ENCODE data around the gene RERE.

DNA sequence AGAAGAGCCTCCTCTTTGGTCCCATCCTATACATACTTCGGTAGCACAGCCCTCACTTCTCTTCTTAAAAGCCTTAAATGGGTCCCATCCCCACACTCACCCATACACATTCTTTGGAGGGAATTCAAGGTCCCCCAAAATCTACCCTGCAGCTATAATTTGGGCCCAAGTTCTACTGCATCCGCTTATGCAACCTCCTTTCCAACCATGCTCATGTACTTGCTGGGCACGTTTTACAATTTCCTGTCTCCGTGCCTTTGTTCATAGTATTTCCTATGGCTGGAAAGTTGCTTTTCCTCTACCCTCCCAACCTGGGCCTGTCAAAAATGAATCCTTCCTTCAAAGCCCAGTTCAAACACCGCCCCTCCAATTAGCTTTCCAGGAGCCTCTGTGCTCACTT, 399.8 kb downstream of the RERE start:
- TF ChIP-seq, protein P1, sequence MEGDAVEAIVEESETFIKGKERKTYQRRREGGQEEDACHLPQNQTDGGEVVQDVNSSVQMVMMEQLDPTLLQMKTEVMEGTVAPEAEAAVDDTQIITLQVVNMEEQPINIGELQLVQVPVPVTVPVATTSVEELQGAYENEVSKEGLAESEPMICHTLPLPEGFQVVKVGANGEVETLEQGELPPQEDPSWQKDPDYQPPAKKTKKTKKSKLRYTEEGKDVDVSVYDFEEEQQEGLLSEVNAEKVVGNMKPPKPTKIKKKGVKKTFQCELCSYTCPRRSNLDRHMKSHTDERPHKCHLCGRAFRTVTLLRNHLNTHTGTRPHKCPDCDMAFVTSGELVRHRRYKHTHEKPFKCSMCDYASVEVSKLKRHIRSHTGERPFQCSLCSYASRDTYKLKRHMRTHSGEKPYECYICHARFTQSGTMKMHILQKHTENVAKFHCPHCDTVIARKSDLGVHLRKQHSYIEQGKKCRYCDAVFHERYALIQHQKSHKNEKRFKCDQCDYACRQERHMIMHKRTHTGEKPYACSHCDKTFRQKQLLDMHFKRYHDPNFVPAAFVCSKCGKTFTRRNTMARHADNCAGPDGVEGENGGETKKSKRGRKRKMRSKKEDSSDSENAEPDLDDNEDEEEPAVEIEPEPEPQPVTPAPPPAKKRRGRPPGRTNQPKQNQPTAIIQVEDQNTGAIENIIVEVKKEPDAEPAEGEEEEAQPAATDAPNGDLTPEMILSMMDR (conservative IDR thresholded peaks at IDR 0.05; ENCODE audit: low read length): no peak
- no peak for TF ChIP-seq EZH2phosphoT487 (IDR thresholded peaks at IDR 0.05; ENCODE audit: borderline replicate concordance, low read depth, low read length)

Data from OCI-LY7 (cell line).